ENCODE results near the gene UBAC2. TPM values are rescaled to one million over a fixed set of nuclear protein-coding genes. Genes with fewer than 3 reads are reported as not detected.

UBAC2 gene
- total RNA-seq, 1 experiment from 2014 or later: 103 TPM

- no peaks in the 10 kb centered on the region for H3K36me3 ChIP-seq (ENCODE audit: control insufficient read depth, insufficient read depth, low read length)
- no peaks in the 10 kb centered on the region for H3K4me1 ChIP-seq
- no peak for DNase-seq
- H3K27me3 ChIP-seq (replicated peaks; ENCODE audit: control insufficient read depth, insufficient read depth, low read length): no peaks in the 10 kb centered on the region; the same call in 1 of the 2 replicates
- Mint-ChIP-seq H3K4me3 (ENCODE audit: unreplicated experiment) (no peak overlapping the region), H3K9me3 (ENCODE audit: unreplicated experiment) (no peaks in the 10 kb centered on the region), H3K4me1 (ENCODE audit: low read depth, unreplicated experiment) (no peaks in the 10 kb centered on the region), H3K36me3 (ENCODE audit: insufficient read depth, unreplicated experiment) (no peaks in the 10 kb centered on the region), H3K27me3 (ENCODE audit: insufficient read depth, unreplicated experiment) (peaks cover 11% of the 10 kb centered on the region), H3K27ac (ENCODE audit: unreplicated experiment) (no peak overlapping the region)
- ChIA-PET POLR2A (no interaction called here), CTCF (interaction anchor here (0.5 kb wide), 1 partner anchor 47 kb away, joined by 3 read pairs; no protein-coding TSS in a partner anchor)
- TF ChIP-seq, protein P1, sequence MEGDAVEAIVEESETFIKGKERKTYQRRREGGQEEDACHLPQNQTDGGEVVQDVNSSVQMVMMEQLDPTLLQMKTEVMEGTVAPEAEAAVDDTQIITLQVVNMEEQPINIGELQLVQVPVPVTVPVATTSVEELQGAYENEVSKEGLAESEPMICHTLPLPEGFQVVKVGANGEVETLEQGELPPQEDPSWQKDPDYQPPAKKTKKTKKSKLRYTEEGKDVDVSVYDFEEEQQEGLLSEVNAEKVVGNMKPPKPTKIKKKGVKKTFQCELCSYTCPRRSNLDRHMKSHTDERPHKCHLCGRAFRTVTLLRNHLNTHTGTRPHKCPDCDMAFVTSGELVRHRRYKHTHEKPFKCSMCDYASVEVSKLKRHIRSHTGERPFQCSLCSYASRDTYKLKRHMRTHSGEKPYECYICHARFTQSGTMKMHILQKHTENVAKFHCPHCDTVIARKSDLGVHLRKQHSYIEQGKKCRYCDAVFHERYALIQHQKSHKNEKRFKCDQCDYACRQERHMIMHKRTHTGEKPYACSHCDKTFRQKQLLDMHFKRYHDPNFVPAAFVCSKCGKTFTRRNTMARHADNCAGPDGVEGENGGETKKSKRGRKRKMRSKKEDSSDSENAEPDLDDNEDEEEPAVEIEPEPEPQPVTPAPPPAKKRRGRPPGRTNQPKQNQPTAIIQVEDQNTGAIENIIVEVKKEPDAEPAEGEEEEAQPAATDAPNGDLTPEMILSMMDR (IDR thresholded peaks at IDR 0.05; ENCODE audit: insufficient read depth in 1 of 2, low read depth in 1 of 2, low read length in 1 of 2, severe bottlenecking in 1 of 2, unreplicated experiment in 1 of 2): no peak
- 0 out of 2 replicates have a peak, but pooled peaks cover 3% of the 10 kb centered on the region for H3K9me3 ChIP-seq
- no TSS peak for BruUV-seq (replicated peaks)
- H3K4me3 ChIP-seq (ENCODE audit: low read depth, low read length): no peak overlapping the region
- intact Hi-C loops (cut with micrococcal nuclease; ENCODE audit: unreplicated experiment): no loop called here
Measured at GRCh38 chr13:99398916-99399622, 198.4 kb downstream of the UBAC2 start.

DNA sequence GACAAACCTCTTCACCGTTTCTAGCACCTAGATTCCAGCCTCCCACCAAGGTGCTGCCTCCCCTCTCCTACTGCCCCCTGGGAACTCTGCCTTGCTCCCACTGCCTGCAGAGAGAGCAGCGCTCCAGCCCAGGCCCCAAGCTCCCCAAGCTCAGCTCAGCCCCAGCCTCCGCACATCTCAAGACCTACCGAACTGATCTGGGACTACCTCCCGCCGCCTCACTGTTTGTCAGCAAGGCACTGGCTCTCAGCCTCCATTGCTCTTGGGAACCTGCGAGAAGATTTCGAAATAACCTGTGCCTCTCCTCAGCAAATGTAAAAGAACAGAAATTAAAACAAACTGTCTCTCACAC, 198.9 kb downstream of the UBAC2 start:
- Histone ChIP-seq H3K27me3 (replicated peaks; ENCODE audit: control insufficient read depth, insufficient read depth, low read length) (no peaks in the 10 kb centered on the region; the same call in 1 of the 2 replicates), H3K36me3 (ENCODE audit: control insufficient read depth, insufficient read depth, low read length) (no peaks in the 10 kb centered on the region), H3K9me3 (0 out of 2 replicates have a peak, but pooled peaks cover 3% of the 10 kb centered on the region), H3K4me1 (no peaks in the 10 kb centered on the region), H3K4me3 (ENCODE audit: low read depth, low read length) (no peak overlapping the region)
- Mint-ChIP-seq H3K27me3 (ENCODE audit: insufficient read depth, unreplicated experiment) (peaks cover 11% of the 10 kb centered on the region), H3K4me1 (ENCODE audit: low read depth, unreplicated experiment) (no peaks in the 10 kb centered on the region), H3K27ac (ENCODE audit: unreplicated experiment) (no peak overlapping the region), H3K9me3 (ENCODE audit: unreplicated experiment) (no peaks in the 10 kb centered on the region), H3K36me3 (ENCODE audit: insufficient read depth, unreplicated experiment) (no peaks in the 10 kb centered on the region), H3K4me3 (ENCODE audit: unreplicated experiment) (no peak overlapping the region)
- ChIA-PET POLR2A (no interaction called here), CTCF (no interaction called here)
- no peak for DNase-seq
- TF ChIP-seq, protein P1 (IDR thresholded peaks at IDR 0.05; ENCODE audit: insufficient read depth in 1 of 2, low read depth in 1 of 2, low read length in 1 of 2, severe bottlenecking in 1 of 2, unreplicated experiment in 1 of 2): no peak
- BruUV-seq (replicated peaks): no TSS peak
- intact Hi-C loops (cut with micrococcal nuclease; ENCODE audit: unreplicated experiment): no loop called here

- no peaks in the 10 kb centered on the region for H3K36me3 Mint-ChIP-seq (ENCODE audit: insufficient read depth, unreplicated experiment)
- H3K4me3 Mint-ChIP-seq (ENCODE audit: unreplicated experiment): no peak overlapping the region
- no TSS peak for BruUV-seq (replicated peaks)
- TF ChIP-seq, protein P1 (IDR thresholded peaks at IDR 0.05; ENCODE audit: insufficient read depth in 1 of 2, low read depth in 1 of 2, low read length in 1 of 2, severe bottlenecking in 1 of 2, unreplicated experiment in 1 of 2): no peak
- no peaks in the 10 kb centered on the region for H3K4me1 Mint-ChIP-seq (ENCODE audit: low read depth, unreplicated experiment)
- no peak overlapping the region for H3K27ac Mint-ChIP-seq (ENCODE audit: unreplicated experiment)
- 0 out of 2 replicates have a peak, but pooled peaks cover 3% of the 10 kb centered on the region for H3K9me3 ChIP-seq
- intact Hi-C loops (cut with micrococcal nuclease; ENCODE audit: unreplicated experiment): no loop called here
- H3K4me1 ChIP-seq: no peaks in the 10 kb centered on the region
- no peaks in the 10 kb centered on the region; the same call in 1 of the 2 replicates for H3K27me3 ChIP-seq (replicated peaks; ENCODE audit: control insufficient read depth, insufficient read depth, low read length)
- POLR2A ChIA-PET: no interaction called here
- H3K9me3 Mint-ChIP-seq (ENCODE audit: unreplicated experiment): no peaks in the 10 kb centered on the region
- H3K4me3 ChIP-seq (ENCODE audit: low read depth, low read length): no peak overlapping the region
- H3K27me3 Mint-ChIP-seq (ENCODE audit: insufficient read depth, unreplicated experiment): peaks cover 20% of the 10 kb centered on the region
- no peak for DNase-seq
- no peaks in the 10 kb centered on the region for H3K36me3 ChIP-seq (ENCODE audit: control insufficient read depth, insufficient read depth, low read length)
- CTCF ChIA-PET: no interaction called here
Measured at GRCh38 chr13:99403458-99403971, 202.9 kb downstream of the UBAC2 start.
